IPS DF 19.7 (cell line): Measurements from ENCODE around the gene PRDM16.

Source experiments
- DNase-seq: peaks from one replicate; pipeline ENCODE4 v3.0.0-alpha.2; 2013; ENCODE audit warnings: low read depth, low spot score

Gene PRDM16

GRCh38 chr1:3069491-3070308 is 697 bp downstream of the PRDM16 start:
- no peak for DNase-seq

GRCh38 chr1:3070309-3070643 is 1.3 kb downstream of the PRDM16 start:
- DNase-seq: no peak

- DNase-seq: no peak
Measured at GRCh38 chr1:3070644-3071564, 1.9 kb downstream of the PRDM16 start.

- DNase-seq: no peak
Measured at GRCh38 chr1:3071565-3072390, 2.8 kb downstream of the PRDM16 start.

- DNase-seq: no peak
Measured at GRCh38 chr1:3072391-3073185, 3.6 kb downstream of the PRDM16 start.

- DNase-seq: no peak
Measured at GRCh38 chr1:3073186-3073488, 4.1 kb downstream of the PRDM16 start.

GRCh38 chr1:3073489-3074296 is 4.7 kb downstream of the PRDM16 start:
- no peak for DNase-seq

- no peak for DNase-seq
Measured at GRCh38 chr1:3074297-3074741, 5.3 kb downstream of the PRDM16 start.

GRCh38 chr1:3074800-3075199 is 5.8 kb downstream of the PRDM16 start:
- no peak for DNase-seq

- no peak for DNase-seq
Measured at GRCh38 chr1:3075666-3076362, 6.8 kb downstream of the PRDM16 start.

GRCh38 chr1:3076363-3076740 is 7.3 kb downstream of the PRDM16 start:
- DNase-seq: no peak

- no peak for DNase-seq
Measured at GRCh38 chr1:3077081-3077480, 8.1 kb downstream of the PRDM16 start.

- DNase-seq: no peak
Measured at GRCh38 chr1:3077561-3077960, 8.6 kb downstream of the PRDM16 start.

- no peak for DNase-seq
Measured at GRCh38 chr1:3078430-3078861, 9.4 kb downstream of the PRDM16 start.

- no peak for DNase-seq
Measured at GRCh38 chr1:3078871-3079270, 9.9 kb downstream of the PRDM16 start.

GRCh38 chr1:3079381-3080052 is 10.5 kb downstream of the PRDM16 start:
- no peak for DNase-seq

- no peak for DNase-seq
Measured at GRCh38 chr1:3080053-3080955, 11.3 kb downstream of the PRDM16 start.

GRCh38 chr1:3081171-3081683 is 12.2 kb downstream of the PRDM16 start:
- DNase-seq: no peak
